Erythroblast (primary cell): Measurements from ENCODE around the gene PIGO.

Source experiments
- GATA1 ChIP-seq: IDR thresholded peaks from 2 replicates; pipeline ENCODE4 v1.6.1; 2011; ENCODE audit warnings: low read depth, mild to moderate bottlenecking, control low read depth, low read length, moderate library complexity
- POLR2A ChIP-seq: IDR thresholded peaks from 2 replicates; pipeline ENCODE4 v1.6.1; 2011; ENCODE audit warnings: mild to moderate bottlenecking, low read length

DNA sequence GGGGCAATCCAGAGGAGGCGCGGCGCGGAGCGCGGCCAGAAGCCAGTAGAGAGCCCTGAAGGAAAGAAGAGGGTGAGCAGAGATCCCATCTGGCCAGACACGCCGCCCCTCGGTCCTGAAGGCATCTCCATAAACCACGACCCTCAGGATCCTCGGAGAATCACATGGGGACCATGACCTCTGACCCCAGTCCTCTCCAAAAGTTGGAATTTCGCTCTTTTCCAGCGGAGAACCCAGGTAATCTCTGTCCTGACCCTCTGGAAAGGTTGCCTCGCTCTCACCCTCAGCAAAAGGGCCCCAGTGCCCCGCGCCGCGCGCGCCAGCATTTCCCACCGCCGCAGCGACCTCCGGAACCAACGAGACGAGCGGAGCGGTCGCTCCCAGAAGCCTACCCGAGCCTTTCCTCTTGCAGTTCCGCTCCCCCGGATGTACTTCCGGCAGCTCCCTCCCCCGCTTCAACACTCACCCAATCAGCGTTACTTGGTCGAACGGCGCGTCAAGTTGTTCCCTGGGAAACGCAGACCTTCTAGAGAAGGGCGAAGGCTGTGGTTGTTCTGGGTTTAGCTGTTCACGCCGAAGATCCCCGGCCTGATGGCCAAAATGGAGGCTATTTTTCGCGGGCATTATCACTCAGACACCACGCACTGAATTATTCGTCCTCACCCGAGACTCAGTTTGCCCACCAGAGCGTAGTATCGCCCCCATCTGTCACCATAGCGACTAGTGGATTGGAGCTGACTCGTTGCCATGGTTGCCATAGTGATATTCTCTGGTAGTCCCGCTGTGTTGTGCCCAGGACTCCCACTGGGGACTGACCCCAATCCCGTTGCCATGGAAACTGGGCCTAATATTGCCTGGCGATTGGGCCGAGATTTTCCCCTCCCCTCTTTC is 6.6 kb upstream of the PIGO start, which contains the start of gene STOML2:
- TF ChIP-seq POLR2A (peak; percentile 85), GATA1 (no peak)
